HG03196 (cell line): Measurements from ENCODE around the gene NUDT22.

Source experiments
- ATAC-seq: cut with Tn5 transposase; IDR thresholded peaks from one replicate; pipeline ENCODE4 v1.9.1; 2021; ENCODE audit not compliant: unreplicated experiment

Gene NUDT22

GRCh38 chr11:64226507-64227051 is 505 bp downstream of the NUDT22 start:
- peak; percentile 23 for ATAC-seq

GRCh38 chr11:64227405-64227956 is 1.4 kb downstream of the NUDT22 start:
- no peak for ATAC-seq

- no peak for ATAC-seq
Measured at GRCh38 chr11:64229090-64229743, 3.1 kb downstream of the NUDT22 start.

GRCh38 chr11:64229744-64230170 is 3.7 kb downstream of the NUDT22 start:
- no peak for ATAC-seq

GRCh38 chr11:64230171-64230984 is 4.3 kb downstream of the NUDT22 start, which contains the start of gene DNAJC4:
TSS of gene DNAJC4 (plus strand) at chr11:64230548. CDS start at chr11:64230855, 307 bp downstream.
- peak; percentile 44 for ATAC-seq

GRCh38 chr11:64230985-64231365 is 4.9 kb downstream of the NUDT22 start:
- ATAC-seq, result no peak

- ATAC-seq, result no peak
Measured at GRCh38 chr11:64231546-64231945, 5.5 kb downstream of the NUDT22 start.

- no peak for ATAC-seq
Measured at GRCh38 chr11:64232182-64232966, 6.3 kb downstream of the NUDT22 start.

GRCh38 chr11:64232967-64233315 is 6.9 kb downstream of the NUDT22 start:
- no peak for ATAC-seq

- no peak for ATAC-seq
Measured at GRCh38 chr11:64233913-64234586, 8.0 kb downstream of the NUDT22 start, which contains the start of gene VEGFB. TSS of gene VEGFB (plus strand) at chr11:64234584. CDS start at chr11:64234834, 250 bp downstream.

GRCh38 chr11:64234647-64235379 is 8.7 kb downstream of the NUDT22 start:
- no peak for ATAC-seq

GRCh38 chr11:64235437-64236161 is 9.5 kb downstream of the NUDT22 start:
- no peak for ATAC-seq

- ATAC-seq, result no peak
Measured at GRCh38 chr11:64237484-64237951, 11.4 kb downstream of the NUDT22 start.

GRCh38 chr11:64238076-64238475 is 12.0 kb downstream of the NUDT22 start:
- no peak for ATAC-seq

GRCh38 chr11:64238999-64239398 is 12.9 kb downstream of the NUDT22 start:
- no peak for ATAC-seq

- no peak for ATAC-seq
Measured at GRCh38 chr11:64239662-64240434, 13.8 kb downstream of the NUDT22 start.

- peak; percentile 40 for ATAC-seq
Measured at GRCh38 chr11:64240435-64241240, 14.6 kb downstream of the NUDT22 start, which contains the start of gene FKBP2. TSS of gene FKBP2 (plus strand) at chr11:64241095. CDS start at chr11:64242388, 1,293 bp downstream.
